GM19043 (cell line): ENCODE measurements around the gene HCN4.

Source experiments
- ATAC-seq: cut with Tn5 transposase; IDR thresholded peaks from one replicate; pipeline ENCODE4 v1.9.1; 2021; ENCODE audit warnings: low read depth; ENCODE audit not compliant: unreplicated experiment

HCN4 gene

GRCh38 chr15:73382115-73382514, 13.4 kb upstream of the HCN4 start:
- no peak for ATAC-seq

- no peak for ATAC-seq
These were observed 11.9 kb upstream of the HCN4 start for GRCh38 chr15:73380661-73381060.

GRCh38 chr15:73378089-73378488, 9.3 kb upstream of the HCN4 start:
- no peak for ATAC-seq

- ATAC-seq = no peak
These were observed 7.1 kb upstream of the HCN4 start for GRCh38 chr15:73375755-73376305.

- no peak for ATAC-seq
These were observed 6.3 kb upstream of the HCN4 start for GRCh38 chr15:73375012-73375411.

GRCh38 chr15:73374604-73375003, 5.8 kb upstream of the HCN4 start:
- ATAC-seq = no peak

GRCh38 chr15:73373221-73373620, 4.5 kb upstream of the HCN4 start:
- no peak for ATAC-seq

- no peak for ATAC-seq
These were observed 3.1 kb upstream of the HCN4 start for GRCh38 chr15:73371812-73372211.

- ATAC-seq = no peak
These were observed 1.4 kb upstream of the HCN4 start for GRCh38 chr15:73370151-73370550.

GRCh38 chr15:73369154-73369694, 466 bp upstream of the HCN4 start:
- ATAC-seq = no peak

- no peak for ATAC-seq
These were observed 996 bp downstream of the HCN4 start for GRCh38 chr15:73367624-73368300.

- no peak for ATAC-seq
These were observed 1.8 kb downstream of the HCN4 start for GRCh38 chr15:73366766-73367623.

- no peak for ATAC-seq
These were observed 4.7 kb downstream of the HCN4 start for GRCh38 chr15:73364070-73364469.

- no peak for ATAC-seq
These were observed 5.9 kb downstream of the HCN4 start for GRCh38 chr15:73362900-73363299.

- ATAC-seq = no peak
These were observed 7.4 kb downstream of the HCN4 start for GRCh38 chr15:73361337-73361736.

- ATAC-seq = no peak
These were observed 9.1 kb downstream of the HCN4 start for GRCh38 chr15:73359651-73360050.

- no peak for ATAC-seq
These were observed 10.6 kb downstream of the HCN4 start for GRCh38 chr15:73357999-73358665.

GRCh38 chr15:73355612-73356265, 13.0 kb downstream of the HCN4 start:
- ATAC-seq = no peak

GRCh38 chr15:73354241-73354640, 14.5 kb downstream of the HCN4 start:
- ATAC-seq = no peak

- ATAC-seq = no peak
These were observed 15.0 kb downstream of the HCN4 start for GRCh38 chr15:73353734-73354133.
